Stromal cell of bone marrow (primary cell): ENCODE results near the gene NOL8.

Experiments
- DNase-seq: peaks from one replicate; pipeline ENCODE4 v3.0.0-alpha.2; 2012; ENCODE audit warnings: low read depth

The NOL8 gene

GRCh38 chr9:92312887-92313623, 12.1 kb downstream of the NOL8 start:
- DNase-seq, result no peak

GRCh38 chr9:92310562-92310961, 14.6 kb downstream of the NOL8 start:
- no peak for DNase-seq

- no peak for DNase-seq
These were observed 16.3 kb downstream of the NOL8 start for GRCh38 chr9:92308893-92309292.

- no peak for DNase-seq
These were observed 24.2 kb downstream of the NOL8 start for GRCh38 chr9:92300936-92301335.

- no peak for DNase-seq
These were observed 26.0 kb downstream of the NOL8 start for GRCh38 chr9:92299116-92299515.

GRCh38 chr9:92298036-92298435, 27.1 kb downstream of the NOL8 start:
- DNase-seq, result no peak

GRCh38 chr9:92297611-92298010, 27.5 kb downstream of the NOL8 start:
- no peak for DNase-seq

GRCh38 chr9:92295827-92296258, 29.3 kb downstream of the NOL8 start:
- DNase-seq, result no peak

- DNase-seq, result no peak
These were observed 29.8 kb downstream of the NOL8 start for GRCh38 chr9:92295240-92295790.

GRCh38 chr9:92294297-92294676, 30.9 kb downstream of the NOL8 start:
- no peak for DNase-seq

- peak; percentile 95 for DNase-seq
These were observed 31.5 kb downstream of the NOL8 start, which contains the start of gene IARS1 for GRCh38 chr9:92293452-92294296. Gene IARS1 (minus strand): TSS chr9:92293697. CDS start chr9:92289419, 4,278 bp downstream.

GRCh38 chr9:92293075-92293354, 32.1 kb downstream of the NOL8 start:
- DNase-seq, result no peak

- no peak for DNase-seq
These were observed 32.6 kb downstream of the NOL8 start for GRCh38 chr9:92292338-92293074.

GRCh38 chr9:92291577-92291976, 33.6 kb downstream of the NOL8 start:
- no peak for DNase-seq

GRCh38 chr9:92290785-92291429, 34.2 kb downstream of the NOL8 start:
- no peak for DNase-seq

- DNase-seq, result peak; percentile 16
These were observed 35.3 kb downstream of the NOL8 start for GRCh38 chr9:92289708-92290390.

GRCh38 chr9:92279302-92279701, 45.8 kb downstream of the NOL8 start:
- no peak for DNase-seq

- peak; percentile 67 for DNase-seq
These were observed 47.0 kb downstream of the NOL8 start for GRCh38 chr9:92278110-92278509.

- DNase-seq, result no peak
These were observed 48.7 kb downstream of the NOL8 start for GRCh38 chr9:92276331-92277032.

- no peak for DNase-seq
These were observed 49.6 kb downstream of the NOL8 start for GRCh38 chr9:92275541-92275940.

- DNase-seq, result no peak
These were observed 54.6 kb downstream of the NOL8 start for GRCh38 chr9:92270511-92270910.
